Hematopoietic multipotent progenitor cell treated with erythropoietin and hydrocortisone succinate and interleukin-3 and kit ligand, for 4 days (in vitro differentiated cells): ENCODE measurements around the gene ZNF804A.

Source experiments
- DNase-seq: peaks from one replicate; pipeline ENCODE4 v3.0.0-alpha.2; 2015

The ZNF804A gene

GRCh38 chr2:184956856-184957255 lies 358.5 kb downstream of the ZNF804A start:
- no peak for DNase-seq

GRCh38 chr2:184971546-184972068 lies 373.3 kb downstream of the ZNF804A start:
- no peak for DNase-seq
